ENCODE results near the gene MBLAC2.

Gene MBLAC2

GRCh38 chr5:90446961-90447360 lies 27.6 kb downstream of the MBLAC2 start:
- no peak for DNase-seq

DNA sequence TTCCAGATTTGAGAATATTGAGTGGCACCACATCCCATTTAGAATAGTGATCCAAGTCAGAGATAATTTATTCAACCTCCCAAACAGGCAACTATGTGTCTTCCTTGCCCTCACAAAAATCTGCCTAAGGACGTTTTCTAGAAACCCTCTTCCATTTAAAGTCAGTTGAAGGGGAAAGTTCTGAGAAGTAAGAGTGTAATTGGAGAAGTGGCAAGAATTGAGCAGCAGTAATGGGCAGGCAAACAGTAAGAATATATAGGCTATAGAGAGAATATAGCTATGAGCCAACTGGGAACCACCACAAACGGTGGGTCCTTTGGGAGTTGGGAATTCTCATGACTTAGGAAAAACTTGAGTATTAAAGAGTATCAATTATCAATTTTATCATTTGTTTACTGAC lies 33.9 kb downstream of the MBLAC2 start:
- DNase-seq: no peak

- no peak for DNase-seq
Measured at GRCh38 chr5:90438100-90438499, 36.5 kb downstream of the MBLAC2 start.

DNA sequence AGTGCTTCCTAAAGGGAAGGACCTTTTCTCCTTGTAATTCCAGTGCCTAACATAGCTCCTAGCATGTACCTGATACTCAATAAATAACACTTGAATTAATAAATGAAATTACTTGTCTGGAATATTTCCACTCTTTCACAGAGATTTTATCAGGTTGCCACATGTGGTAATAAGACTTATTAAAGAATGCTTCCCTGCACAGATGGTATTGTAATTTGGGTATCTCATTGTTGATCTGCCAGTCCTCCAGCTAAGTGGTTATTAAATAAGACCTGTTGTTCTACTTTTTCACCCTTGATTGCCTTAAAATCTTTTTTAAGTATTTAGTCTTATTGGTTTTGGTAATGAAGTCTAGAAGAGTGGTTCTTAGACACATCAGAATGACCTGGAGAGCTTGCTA lies 36.9 kb downstream of the MBLAC2 start:
- no peak for DNase-seq

GRCh38 chr5:90434116-90434714 lies 40.4 kb downstream of the MBLAC2 start:
- DNase-seq: no peak

GRCh38 chr5:90424245-90424644 lies 50.3 kb downstream of the MBLAC2 start:
- DNase-seq: no peak

DNA sequence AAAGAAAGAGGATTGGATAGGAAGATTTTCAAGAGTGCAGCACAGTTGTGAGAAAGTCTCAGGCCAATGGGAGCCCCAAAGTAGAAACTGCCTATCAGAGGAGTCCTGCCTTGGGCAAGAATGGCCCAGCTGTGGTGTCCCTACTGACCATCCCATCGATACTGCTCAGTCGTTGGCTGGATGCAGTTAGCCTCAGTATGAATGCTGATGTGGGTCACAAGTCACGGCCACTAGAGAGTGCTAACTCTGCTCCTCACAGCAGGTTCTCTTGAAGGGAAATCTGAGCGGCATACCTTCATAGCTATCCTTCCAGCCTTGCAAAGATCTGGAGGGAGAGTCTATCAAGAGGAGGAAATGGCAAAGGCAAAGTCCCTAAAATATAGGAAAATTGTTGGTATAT lies 53.4 kb downstream of the MBLAC2 start:
- no peak for DNase-seq

- no peak for DNase-seq
Measured at GRCh38 chr5:90418214-90418613, 56.4 kb downstream of the MBLAC2 start.

- DNase-seq: no peak
Measured at GRCh38 chr5:90410178-90410762, 64.3 kb downstream of the MBLAC2 start.

DNA sequence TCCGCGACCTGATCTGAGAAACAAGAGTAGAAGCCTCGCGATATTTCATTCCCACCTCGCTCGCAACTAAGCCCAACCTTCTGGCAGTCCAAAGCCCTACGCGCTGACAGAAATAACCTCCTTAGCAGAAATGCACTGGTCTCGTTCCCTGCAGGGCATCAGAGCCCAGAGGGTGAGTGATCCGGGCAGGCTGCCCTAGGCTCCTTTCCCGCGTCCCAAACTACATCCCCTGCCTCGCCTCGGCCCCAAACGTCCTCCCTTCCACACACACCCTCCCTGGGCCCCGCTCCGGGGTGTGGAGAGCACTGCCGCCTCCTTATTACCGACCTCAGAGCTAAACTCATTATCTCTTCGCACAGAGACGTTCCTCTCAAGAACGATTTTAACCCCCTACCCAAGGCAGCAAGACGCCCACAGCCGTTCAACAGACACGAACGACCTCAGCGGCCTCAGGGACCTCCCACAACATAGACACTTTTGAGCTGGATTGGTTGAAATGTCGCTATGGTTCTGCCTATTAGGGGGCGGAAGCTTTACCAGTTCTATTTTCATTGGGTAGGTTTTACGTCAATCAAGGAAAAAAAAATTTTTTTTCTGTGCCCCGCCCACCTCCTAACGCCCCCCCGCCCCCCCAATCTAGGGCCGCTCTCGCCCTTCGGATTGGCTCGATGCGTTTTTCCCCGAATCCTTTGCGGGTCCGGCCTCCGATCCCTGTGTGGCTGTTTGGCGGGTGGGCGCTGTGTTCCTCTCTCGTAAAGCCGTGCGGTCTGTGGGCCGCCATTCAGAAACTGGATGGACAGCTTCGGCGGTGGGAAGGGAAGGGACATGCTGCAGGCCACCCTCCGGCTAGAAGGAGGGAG lies 65.0 kb downstream of the MBLAC2 start, which contains the start of gene CETN3:
Gene CETN3, minus strand, starts transcription at position 439 of the 860 bp plus-strand sequence. Its CDS starts 95 bp downstream, at position 344.
- peak; percentile 95 for DNase-seq

- DNase-seq: no peak
Measured at GRCh38 chr5:90408571-90409317, 65.8 kb downstream of the MBLAC2 start.

All from kidney glomerular epithelial cell (primary cell).